ENCODE measurements around the gene PIK3R4. TPM values are rescaled to one million over a fixed set of nuclear protein-coding genes. Genes with fewer than 3 reads are reported as not detected.

The PIK3R4 gene
- total RNA-seq: 20.4 and 37.2 TPM in 2 replicates

DNA sequence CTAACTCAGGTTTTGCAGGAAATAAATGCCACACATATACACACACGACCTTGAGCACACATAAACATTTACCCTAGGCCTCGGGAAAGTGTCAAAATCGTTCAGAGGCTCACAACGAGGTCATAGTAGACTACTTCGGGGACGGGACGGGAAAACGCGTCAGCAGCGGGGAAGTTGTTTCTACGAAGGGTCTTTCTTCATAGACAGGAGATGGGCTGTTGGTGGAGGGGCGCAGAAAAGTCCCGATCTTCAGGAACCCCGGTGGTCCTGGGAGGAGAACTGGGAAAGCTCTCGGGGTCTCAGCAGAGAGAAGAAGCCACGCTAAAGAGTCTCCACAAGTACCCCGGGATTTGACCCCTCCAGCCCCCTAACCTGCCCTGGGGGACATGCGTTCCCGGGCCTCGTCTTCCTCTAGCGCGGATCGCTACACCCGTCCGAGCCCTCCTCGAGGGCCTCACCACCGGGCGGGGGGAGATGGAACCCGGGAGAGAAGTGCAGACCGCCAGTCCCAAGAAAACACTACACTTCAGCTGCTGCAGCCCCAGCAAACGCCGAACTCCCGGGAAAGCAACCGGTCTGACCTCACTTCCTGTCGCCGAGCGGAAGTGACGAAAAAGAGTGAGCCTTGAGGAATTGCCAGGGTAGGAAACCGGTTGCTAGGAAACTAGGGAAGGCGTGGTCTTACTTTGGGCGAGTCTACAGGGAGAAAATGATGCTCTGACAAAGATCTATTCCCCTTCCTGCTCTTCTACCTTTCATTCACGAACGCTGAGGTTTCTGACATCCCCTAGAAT is at the start of gene PIK3R4:
PIK3R4 (minus strand) TSS at position 584 of the 794 bp plus-strand sequence. CDS start 1,611 bp downstream, outside the sequence.

Other genes starting within 250 kb of the PIK3R4 start
- under 0.01 TPM in 2 replicates for gene COL6A6, start 229.7 kb downstream of the PIK3R4 start, total RNA-seq
- gene ATP2C1, start 147.3 kb upstream of the PIK3R4 start, total RNA-seq: 123 and 244 TPM in 2 replicates